ENCODE results near the gene EMP2.
"Not testable (repeated sequence)": the region's sequence is repeated elsewhere in the genome, so short reads cannot be mapped to it uniquely, and the experiment has no call there.

EMP2 gene

DNA sequence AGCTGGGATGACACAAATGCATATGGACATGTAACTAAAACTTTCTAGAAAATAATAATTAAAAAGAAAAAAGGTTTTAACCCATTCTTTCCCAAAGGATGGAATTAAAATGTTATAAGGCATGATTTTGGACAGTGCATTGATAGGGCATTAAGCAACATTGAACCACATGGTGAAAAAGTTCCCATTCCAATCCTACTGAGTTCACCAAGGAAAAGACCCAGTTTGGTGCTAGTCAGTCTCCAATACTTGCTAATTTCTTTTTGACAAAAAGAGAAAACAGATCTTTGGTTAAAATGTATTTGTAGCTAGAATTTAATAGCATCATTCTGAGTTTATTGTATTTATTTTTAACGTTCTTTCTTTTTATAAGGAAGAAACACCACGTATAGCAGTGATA lies 28.1 kb downstream of the EMP2 start:
- DNase-seq (ENCODE audit: low spot score) = no peak

DNA sequence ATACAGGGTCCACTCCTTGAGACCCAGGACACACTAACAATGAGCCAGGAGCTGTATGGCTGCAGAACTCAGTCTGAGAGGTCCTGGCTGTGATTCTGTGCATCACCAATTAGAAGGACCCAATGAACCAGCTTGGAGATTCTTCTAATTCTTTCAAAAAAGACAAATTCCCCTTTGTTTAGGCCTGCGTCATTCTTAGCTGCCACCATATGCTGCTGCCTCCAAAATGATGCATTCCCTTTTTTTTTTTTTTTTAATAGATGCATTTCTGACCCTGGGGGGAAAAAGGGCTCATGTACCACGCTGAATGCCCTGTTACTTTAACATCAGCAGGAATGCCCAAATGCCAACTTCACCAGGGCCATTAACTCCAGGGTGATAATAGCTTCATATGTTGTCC lies 28.5 kb downstream of the EMP2 start:
- no peak for DNase-seq (ENCODE audit: low spot score)

DNA sequence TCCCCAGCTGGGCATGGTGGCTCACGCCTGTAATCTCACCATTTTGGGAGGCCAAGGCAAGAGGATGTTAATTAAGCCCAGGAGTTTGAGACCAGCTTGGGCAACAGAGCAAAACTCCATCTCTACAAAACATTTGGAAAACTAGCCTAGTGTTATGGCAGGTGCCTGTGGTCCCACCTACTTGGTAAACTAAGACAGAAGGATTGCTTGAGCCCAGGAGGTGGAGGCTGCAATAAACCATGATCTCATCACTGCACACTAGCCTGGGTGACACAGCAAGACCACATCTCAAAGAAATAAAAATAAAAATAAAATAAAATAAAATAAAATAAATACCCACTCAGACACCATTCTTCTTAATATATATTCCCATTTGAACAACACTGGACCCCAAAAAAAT lies 32.0 kb downstream of the EMP2 start:
- DNase-seq (ENCODE audit: low spot score) = no peak

DNA sequence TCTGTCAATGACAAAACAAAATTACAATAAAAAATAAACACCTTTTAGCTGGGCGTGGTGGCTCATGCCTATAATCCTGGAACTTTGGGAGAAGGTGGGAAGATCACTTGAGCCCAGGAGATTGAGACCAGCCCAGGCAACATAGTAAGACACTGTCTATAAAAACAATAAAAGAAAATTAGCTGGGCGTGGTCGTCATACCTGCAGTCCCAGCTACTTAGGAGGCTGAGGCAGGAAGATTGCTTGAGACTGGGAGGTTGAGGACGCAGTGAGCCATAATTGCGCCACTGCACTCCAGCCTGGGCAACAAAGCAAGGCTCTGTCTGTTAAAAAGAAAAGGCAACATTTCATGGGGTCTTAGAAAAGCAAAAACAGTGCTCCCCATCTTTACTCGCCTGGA lies 32.7 kb downstream of the EMP2 start:
- DNase-seq (ENCODE audit: low spot score) = no peak

DNA sequence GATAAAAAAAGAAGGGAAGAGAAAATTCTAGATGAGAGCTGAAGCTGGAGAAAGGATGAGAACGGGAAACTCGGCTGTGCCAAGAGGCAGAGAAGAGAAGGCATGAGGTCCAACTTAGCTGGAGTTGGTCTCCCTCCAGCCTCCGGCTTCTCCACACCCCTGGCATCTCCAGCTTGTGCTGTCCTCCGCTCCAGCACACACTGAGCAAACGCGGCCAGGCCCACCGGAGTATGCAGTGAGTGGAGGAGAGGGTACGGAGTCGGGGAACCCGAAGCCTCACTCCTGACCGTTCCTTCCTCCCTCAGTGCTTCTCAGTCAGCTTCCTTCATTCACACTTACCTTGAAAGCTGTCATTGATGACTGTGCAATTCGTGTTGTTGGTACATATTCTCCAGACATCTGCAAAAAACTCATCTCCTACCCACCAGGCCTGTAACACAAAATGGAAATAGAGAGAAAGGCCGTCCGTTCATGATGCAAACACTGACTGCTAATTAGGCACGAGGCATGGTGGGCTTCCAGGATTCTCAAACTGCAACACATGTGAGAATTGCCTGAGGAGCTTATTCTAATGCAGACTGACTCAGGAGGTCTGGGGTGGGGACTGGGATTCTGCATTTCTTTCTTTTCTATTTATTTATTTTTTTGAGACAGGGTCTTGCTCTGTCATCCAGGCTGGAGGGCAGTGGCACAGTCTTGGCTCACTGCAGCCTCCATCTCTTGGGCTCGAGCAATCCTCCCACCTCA lies 37.0 kb downstream of the EMP2 start:
- no peak for DNase-seq (ENCODE audit: low spot score)

DNA sequence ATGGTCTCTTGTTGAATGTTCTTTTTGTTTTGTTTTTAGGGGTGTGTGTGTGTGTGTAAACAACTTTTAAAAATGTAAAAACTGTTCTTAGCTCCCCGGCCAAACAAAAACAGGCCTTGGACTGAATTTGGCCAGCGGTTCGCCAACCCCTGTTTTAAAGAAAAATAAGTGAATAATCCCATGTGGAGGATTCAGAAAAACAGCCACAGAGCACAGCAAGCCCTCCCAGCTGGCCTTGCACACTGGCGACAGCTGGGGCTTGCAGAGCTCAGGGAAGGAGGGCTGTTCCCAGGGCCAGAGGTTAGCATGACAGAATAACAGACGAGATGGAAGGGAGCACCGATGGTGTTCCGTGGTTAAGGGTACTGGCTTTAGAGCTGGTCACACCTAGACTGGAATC lies 39.0 kb downstream of the EMP2 start:
- DNase-seq (ENCODE audit: low spot score) = no peak

DNA sequence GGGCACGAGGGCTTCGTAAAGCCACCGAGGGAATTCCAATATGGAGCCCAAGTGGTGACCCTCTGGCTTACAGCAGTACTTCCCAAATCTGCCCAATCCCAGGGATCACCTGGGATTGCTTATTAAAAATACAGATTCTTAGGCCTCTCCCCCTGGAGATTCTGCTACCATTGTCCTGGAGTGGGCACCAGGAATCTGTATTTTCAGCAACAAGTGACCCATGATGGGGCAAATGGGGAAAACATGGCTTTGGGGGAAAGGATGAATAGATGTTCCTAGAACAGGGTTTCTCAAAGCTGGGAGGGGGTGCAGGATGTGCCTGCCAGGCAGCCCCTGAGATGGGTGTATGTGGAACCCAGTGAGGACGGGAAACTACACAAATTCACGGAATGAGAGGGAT lies 40.6 kb downstream of the EMP2 start:
- no peak for DNase-seq (ENCODE audit: low spot score)

DNA sequence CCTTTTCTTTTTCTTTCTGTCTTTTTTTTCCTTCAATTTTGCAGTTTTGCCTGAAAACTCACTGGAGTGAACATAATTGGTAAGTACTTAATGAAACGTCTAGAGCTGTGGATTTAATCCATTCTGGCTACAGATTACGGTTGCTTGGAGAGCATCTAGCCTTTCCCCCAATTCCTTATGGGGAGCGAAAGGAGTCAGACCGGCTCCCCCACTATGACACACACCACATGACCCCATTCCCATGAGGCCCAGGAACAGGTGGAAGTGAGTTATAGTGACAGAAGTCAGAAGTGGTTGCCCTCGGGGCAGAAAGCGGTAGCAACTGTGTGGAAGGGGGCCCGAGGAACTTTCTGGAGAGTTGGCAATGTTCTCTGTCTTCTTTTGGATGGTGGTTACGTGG lies 41.2 kb downstream of the EMP2 start:
- no peak for DNase-seq (ENCODE audit: low spot score)

DNA sequence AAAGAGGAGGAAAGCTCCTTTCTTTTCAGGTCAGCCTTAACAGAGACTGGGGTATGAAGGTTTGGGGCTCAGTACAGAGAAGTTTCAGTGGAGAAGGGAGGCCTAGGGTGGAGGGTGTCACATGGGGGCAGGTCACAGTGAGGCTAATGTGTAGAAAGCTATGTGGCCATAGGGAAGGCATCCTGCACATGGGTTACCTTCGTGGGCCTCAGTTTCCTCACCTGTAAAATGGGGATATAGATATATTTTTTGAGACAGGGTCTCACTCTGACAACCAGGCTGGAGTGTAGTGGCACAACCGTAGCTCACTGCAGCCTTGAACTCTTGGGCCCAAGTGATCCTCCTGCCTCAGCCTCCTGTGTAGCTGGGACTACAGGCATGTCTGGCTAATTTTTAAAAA lies 41.8 kb downstream of the EMP2 start:
- no peak for DNase-seq (ENCODE audit: low spot score)

DNA sequence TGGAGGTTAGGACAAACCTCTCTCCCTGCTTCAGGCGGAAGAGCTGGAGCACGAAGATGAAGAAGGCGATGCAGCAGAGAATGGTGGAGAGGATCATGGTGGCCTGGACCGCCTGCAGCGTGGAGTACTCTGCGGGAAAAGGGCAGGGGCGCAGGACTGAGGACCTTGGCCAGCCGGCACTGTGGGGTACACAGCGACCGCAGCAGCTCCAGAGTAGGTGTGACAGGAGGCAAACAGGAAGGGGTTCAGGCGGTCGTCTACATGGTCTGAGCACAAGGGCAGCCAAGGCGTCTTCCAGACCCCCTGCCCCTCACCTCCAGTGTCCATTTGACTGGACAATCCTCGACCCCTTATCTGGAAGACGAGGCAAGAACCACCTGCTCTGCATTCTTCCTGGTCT lies 42.5 kb downstream of the EMP2 start:
- no peak for DNase-seq (ENCODE audit: low spot score)

DNA sequence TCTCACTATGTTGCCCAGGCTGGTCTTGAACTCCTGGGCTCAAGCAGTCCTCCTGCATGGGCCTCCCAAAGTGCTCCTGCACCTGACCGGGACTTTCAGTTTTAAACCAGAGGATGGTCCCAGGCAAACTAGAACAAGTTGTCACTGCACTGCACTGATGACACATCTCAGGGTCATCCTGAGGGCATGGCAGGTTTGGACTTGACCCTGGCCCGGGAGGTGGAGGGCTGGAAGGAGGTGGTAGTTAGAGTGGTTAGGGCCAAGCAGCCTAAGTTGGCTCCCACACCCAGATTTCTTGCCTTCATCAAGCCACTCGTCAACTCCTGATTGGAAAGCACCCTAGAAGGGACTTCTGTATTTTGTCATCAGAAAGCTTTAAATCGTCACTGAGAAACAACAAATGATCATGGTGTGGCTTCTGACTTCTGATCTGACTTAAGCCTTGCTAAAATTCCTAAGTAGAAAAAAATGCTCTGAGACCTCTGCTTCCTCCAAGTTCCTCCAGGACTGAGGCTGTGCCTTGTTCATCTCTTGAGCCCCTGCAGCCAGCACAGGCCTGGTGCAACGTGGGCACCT lies 43.5 kb downstream of the EMP2 start:
- no peak for DNase-seq (ENCODE audit: low spot score)

DNA sequence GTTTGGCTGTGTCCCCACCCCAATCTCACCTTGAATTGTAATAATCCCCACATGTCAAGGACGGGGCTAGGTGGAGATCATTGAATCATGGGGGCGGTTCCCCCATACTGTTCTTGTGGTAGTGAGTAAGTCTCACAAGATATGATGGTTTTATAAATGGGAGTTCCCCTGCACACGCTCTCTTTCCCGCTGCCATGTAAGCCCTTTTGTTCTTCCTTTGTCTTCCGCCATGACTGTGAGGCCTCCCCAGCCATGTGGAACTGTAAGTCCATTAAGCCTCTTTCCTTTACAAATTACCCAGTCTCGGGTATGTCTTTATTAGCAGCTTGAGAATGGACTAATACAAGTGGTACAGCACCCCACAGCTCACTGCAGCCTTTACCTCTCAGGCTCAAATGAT lies 44.1 kb downstream of the EMP2 start:
- DNase-seq (ENCODE audit: low spot score) = not testable (repeated sequence)

DNA sequence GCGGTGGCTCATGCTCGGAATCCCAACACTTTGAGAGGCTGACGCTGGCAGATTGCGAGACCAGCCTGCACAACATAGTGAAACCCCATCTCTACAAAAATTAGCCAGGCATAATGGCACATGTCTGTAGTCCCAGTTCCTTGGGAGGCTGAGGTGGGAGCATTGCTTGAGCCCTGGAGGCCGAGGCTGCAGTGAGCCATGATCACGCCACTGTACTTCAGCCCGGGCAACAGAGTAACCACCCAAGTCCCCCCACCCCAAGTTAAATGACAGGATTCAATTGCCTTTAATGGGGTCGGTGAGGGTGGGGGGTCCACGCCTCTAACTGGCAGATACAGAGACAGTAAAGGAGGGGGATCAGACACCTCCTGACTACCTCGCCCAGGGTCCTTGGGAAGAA lies 44.9 kb downstream of the EMP2 start:
- no peak for DNase-seq (ENCODE audit: low spot score)

DNA sequence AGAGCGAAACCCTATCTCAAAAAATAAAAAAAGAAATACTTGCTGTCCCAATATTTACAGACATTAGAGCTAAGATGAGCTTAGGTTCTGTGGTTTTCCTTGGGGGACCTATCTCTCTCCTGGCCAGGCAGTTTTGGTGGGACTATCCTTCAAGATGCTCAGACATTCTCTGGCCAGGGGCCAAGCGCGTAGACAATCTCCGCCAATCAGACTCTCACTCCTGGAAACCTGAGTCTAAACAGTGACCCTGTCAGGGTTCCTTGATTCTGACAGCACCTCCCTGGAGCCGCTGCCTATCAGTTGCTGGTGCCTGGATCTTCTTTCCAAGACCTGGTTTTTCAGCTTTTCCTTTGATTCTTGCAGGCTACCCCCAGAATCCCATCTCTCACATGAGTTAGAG lies 45.6 kb downstream of the EMP2 start:
- no peak for DNase-seq (ENCODE audit: low spot score)

DNA sequence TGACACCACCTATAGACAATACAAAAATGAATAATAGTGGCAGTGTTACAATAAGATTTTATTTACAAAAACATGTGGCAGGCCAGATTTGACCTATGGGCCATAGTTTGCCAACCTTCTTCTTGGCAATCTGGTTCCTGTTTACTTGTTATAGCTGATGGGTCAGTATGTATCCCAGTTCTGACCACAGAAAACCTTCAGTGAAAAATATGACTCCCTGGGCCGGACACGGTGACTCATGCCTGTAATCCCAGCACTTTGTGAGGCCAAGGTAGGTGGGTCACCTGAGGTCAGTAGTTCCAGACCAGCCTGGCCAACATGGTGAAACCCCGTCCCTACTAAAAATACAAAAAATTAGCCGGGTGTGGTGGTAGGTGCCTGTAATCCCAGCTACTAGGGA lies 46.8 kb downstream of the EMP2 start:
- not testable (repeated sequence) for DNase-seq (ENCODE audit: low spot score)

DNA sequence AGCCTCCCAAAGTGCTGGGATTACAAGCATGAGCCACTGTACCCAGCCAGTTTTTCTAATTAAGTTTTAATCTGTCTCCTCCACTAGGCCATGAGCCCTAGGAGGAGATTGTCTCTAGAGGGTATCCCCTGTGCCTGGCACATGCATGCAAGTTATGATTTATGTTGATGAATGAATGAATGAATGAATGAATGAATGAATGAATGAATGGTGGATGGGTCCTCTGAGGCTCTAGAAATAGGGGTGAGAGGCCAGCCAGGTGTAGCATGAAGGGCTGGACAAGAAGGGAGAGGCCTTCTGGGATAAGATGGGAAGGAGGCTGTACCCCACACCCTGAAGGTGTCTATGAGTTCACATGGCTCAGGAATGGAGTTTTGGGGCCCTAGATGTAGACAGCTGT lies 48.8 kb downstream of the EMP2 start:
- no peak for DNase-seq (ENCODE audit: low spot score)

DNA sequence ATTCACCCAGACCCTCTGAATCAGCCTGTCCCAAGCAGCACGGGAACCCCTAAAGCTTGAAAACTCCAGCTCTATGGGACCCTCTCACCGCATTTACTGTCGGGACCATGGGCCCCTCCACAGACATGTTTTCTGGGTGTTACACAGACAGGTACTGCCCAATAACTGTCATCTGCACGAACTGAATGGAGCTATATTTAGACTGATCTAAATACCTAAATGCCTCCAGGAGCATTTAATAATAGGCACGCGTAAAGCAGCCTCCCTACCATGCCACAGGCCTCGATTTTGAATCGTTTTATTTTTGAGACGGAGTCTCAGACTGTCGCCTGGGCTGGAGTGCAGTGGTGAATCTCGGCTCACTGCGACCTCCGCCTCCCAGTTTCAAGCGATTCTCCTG lies 49.7 kb downstream of the EMP2 start:
- DNase-seq (ENCODE audit: low spot score) = no peak

DNA sequence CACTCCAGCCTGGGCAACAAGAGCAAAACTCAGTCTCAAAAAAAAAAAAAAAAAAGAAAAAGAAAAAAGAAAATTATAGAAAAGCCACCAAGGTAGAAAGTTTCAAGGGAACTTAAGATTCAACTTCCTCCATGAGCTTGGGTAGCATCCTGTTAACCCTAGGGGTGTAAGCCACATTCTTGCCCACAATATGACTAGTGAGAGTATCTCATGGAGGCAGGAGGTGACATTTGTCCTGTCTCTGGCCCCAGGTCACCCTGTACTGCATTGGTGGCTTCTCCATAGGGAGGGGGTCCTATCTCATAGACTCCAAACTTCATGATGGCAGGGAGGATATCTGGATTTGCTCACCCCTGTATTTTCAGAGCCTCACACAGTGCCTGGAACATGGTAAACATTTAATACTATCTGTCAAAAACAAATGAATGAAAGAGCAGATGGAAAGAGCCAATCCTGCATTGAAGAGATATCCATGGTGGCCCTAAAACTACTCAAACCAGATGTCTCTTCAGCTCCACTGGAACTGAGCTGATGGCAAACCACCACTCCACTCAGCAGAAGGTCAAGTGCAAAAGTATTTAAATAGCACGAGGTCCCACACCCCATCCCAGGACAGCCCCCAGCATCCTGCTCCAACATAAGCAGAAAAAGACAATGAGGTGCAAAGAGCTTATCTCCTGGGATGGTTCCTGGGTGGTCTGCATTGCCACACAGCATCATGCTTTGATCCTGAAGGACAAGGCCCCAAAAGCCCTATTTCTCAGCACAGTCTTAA lies 50.3 kb downstream of the EMP2 start:
- no peak for DNase-seq (ENCODE audit: low spot score)

DNA sequence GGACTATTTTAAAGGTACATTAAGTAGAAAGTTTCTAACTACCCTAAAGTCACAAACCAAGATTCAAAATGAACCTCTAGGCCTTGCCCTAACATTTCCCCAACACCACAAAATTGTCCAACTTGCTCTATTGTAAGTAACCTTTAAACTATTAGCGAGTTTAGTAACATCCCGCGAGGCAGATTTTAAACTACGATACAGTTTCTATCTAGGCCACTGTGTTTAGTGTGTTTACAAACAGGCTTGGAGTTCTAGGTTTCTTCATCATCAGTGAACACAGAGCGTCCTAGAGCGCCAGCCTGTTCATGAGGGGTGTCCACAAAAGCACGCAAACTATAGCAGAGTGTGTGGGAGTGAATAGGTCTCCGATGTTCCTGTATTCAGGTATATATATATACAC lies 51.8 kb downstream of the EMP2 start:
- no peak for DNase-seq (ENCODE audit: low spot score)

DNA sequence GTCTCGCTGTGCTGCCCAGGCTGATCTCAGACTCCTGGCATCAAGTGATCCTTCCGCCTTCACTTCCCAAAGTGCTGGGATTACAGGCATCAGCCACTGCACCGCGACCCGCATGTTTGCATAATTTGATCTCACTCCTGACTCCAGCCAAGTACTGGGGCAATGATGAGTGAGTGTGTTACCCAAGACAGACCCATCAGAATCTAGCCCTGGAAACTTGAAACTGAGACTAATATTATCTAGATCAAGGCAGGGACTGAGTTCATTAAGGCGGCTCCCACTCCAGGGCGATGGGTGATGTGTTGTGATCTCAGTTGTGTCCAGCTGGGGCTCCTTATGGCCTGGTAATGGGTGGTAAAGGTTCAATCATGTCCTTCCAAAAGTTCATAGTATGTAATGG lies 53.4 kb downstream of the EMP2 start:
- no peak for DNase-seq (ENCODE audit: low spot score)

DNA sequence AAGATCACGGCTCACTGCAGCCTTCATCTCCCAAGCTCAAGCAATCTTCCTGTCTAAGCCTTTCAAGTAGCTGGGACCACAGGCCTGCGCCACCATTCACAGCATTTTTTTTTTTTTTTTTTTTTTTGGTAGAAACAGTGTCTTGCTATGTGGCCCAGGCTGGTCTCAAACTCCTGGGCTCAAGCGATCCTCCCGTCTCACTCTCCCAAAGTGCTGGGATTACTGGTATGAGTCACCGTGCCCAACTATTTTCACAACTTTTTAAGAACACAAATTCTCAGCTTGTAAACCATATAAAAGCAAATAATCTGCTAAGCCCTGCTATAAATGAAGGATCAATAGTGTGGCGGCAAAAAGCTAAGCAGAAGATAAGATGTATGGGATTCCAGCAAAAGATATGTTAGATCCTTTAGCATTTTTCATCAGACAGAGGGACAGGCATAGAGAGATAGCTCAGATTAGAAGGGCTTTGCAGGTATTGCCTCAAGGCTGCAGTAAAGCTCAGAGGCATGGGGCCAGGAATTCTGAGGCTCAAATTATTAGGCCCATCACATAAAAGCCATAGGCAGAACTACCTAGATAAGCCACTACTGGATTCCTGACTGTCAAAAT lies 55.1 kb downstream of the EMP2 start:
- DNase-seq (ENCODE audit: low spot score) = no peak

DNA sequence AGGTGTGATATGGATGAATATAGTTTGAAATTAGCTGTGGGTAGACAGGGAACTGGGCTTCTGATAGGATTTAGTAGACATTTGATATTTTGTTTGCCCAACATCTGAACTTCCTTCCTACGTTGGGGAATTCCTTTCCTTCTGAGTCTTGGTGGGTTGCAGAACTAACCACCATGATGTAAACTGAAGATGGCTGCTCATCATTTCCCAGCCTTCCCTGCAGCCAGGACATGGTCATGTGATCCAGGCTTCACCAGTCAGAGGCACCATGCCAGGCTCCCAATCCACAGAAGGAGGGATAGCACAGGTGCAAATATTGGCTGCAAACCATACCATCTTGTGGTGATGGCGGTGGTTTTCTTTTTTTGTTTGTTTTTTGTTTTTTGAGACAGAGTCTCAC lies 57.4 kb downstream of the EMP2 start:
- no peak for DNase-seq (ENCODE audit: low spot score)

All from SK-N-DZ (cell line).